ENCODE measurements around the gene KLF13. TPM values are rescaled to one million over a fixed set of nuclear protein-coding genes. Genes with fewer than 3 reads are reported as not detected.

The KLF13 gene
- total RNA-seq, 1 donor from 2014 or later = 38.7 TPM

DNA sequence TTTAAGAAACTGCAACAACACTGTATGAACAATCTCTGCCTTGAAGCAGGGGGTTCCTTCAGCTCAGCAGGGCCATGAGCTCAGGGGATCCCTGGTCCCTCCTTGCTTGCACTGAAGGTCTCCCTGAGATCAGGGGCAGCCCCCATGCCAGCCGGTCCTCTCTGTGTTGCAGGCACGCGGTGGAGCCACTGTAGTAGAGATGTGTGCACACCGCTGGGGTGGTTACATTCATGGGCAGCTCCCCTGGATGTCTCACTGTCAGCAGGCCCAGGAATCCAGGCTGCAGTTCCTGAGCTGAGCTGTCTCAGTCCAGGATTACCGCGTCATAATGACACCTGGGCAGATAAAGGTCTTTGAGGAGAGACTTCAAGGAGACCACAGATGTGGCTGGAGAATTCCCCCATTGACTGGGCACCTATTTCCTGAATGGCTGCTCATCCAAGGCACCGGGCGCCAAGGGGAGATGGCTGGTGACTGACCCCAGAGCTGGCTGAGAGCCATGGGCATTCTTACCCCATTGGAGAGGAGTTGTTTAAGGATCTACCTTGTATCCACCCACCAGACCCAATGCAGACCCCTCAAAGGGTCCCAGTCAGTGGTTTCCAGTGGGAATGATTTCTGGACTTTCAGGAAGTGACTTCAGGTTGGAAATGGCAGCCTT is 10.4 kb upstream of the KLF13 start:
- no peak for DNase-seq (ENCODE audit: low read depth)

GRCh38 chr15:31317017-31317416 is 9.6 kb upstream of the KLF13 start:
- DNase-seq (ENCODE audit: low read depth) = no peak

DNA sequence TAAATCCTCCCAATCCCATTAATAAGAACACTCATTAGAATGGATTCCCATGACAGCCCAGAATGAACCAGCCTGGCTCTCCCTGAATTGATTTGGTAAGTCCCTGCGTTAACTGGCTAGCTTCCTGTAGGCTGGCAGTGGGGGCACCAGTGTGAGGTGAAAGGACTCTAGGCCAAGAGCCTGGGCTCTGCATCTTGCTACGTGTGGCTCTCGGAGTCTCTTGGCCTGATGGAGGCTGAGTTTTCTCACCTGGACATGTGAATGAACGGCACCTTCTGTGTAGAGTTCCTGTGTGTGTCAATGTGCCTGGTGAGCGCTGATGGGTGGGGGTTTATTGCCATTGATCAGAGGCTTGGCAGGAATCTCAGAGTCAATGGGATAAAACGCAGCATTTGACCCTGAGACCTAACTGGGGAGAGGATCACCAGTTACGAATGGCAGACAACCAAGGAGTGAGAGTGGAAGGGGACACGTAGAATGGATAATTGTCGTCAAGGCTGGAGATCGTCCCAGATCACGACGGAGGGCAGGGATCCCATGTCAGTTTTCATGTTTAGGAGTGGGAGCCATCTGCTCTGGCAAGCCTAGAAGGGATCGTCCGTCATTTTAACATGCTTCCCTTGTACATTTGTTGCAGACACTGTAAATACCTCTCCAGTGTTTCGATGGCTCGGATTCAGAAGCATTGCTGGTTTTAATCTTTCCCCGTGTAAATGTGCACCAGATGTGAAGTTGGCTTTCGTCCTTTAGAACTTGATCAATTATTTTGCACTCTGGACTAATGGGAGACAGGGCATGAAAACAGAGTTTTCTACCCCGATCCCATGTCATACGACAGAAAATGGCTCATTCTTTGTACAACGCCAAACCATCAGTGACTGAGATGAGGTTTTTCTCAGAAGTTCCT is 9.0 kb upstream of the KLF13 start:
- DNase-seq (ENCODE audit: low read depth) = no peak

- no peak for DNase-seq (ENCODE audit: low read depth)
These were observed 8.2 kb upstream of the KLF13 start for GRCh38 chr15:31318429-31318828.

DNA sequence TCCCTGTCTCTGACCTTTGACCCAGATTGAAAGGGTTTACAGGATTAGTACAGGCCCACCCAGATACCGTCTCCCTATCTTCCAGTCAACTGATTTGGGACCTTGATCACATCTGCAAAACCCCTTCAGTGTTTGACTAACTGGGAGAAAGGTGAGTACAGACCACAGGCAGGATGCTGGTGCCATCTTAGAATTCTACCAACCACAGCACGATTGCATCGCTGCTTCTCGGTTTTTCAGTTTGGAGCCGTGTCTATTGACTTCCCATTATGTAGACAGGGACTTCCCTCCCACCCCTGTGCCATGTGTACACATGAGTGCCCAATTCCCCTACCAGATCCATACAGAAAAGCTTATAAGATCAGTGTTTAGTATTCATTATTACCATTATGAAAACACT is 6.6 kb upstream of the KLF13 start:
- DNase-seq (ENCODE audit: low read depth) = no peak

DNA sequence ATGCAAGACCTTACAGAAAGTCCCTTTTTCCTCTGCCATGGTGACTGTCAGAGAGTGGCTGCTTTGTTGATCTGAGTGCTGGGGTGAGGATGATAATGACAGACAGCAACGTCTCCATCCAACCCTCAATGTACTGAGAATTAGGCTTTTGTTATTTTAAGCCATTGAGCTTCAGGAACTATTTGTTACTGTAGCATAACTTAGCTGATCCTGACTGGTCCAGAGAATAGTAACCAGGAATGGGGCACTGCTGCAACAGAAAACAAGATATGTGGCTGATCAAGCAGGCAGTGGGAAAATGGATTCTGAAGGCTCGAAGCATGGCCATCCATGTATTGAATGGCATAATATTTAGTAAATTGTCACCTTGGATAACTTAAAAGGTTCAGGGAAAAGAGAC is 5.2 kb upstream of the KLF13 start:
- DNase-seq (ENCODE audit: low read depth) = no peak

GRCh38 chr15:31322504-31322903 is 4.1 kb upstream of the KLF13 start:
- no peak for DNase-seq (ENCODE audit: low read depth)

DNA sequence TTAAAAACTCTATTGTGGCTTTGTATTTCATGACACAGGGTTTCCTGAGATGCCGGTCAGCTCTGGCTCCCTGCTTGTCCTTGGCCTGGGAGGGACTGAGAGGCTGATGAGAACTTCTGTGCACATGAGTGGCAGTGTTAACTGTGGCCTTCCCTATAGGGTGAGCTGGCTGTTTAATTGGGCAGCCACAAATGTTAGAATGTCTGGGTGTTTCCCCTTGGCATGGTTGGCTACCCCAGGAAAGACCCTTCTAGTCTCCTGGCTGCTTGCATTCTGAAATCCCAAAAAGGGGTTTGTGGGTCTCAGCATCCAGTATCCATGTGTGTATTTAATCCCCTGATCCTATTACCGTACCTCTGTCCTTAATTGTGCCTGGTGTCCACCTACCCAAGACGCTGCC is 3.0 kb upstream of the KLF13 start:
- DNase-seq (ENCODE audit: low read depth) = no peak

- DNase-seq (ENCODE audit: low read depth) = no peak
These were observed 2.4 kb upstream of the KLF13 start for GRCh38 chr15:31324186-31324585.

DNA sequence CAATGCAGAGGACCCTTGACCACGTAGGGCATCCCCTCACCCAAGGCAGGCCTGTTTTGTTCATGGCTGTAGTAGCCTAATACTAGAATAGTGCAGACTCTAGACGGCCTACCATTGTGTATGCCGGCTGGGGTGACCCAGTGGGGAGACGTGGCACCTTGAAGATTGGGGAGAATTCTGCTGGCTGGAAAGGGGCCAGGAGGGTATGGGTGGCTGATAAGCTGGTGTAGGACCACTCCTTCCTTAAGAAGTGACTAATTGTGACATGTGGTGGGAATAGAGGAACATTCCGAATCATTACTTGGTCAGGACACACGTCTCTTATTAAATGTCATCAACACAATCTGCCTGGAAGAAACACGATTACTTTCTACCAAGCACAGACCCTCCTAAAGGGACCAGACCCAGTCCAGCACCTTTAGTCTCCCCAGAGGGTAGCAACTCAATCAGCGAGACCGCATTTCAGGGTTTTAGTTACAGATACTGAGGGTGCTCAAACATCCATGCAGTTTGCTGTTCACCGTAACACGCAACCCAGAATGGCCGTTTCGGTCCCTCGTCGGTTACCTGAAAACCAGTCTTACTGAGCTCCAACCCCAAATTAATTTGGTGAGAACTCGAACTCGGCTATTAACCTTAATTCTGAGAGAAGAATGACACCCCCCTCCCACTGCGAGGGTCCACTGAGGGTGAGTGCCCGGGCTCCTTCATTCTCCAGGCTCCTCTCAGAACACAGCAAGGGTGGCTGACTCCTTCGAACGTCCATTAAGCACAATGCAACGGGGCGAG is 1.6 kb upstream of the KLF13 start:
- no peak for DNase-seq (ENCODE audit: low read depth)

DNA sequence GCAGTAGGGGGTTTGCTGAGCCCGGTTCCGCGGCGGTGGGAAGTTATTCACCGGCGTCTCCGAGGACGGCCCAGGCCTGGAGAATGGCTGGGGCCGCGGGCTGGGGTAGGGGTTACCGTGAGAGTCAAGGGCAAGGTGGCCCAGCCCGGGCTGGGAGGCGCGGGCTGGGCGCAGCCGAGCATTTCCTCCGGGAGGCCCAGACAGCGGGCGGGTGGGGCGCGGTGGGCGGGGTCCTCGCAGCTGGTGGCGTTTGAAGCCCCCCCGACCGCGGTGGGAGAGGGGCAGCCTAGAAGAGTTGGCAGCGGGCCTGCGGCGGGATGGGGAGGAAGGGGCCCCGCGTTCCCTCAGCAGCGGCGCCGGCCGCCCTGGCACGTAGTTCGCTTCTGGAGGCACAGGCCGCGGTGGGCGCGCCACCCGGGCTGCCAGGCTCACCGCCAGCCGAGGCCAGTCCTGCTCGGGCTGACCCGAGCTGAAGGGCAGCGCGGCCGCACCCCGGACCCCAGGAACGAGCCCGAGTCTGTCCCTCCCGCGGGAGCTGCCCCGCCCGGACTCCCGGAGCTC is 960 bp upstream of the KLF13 start:
- DNase-seq (ENCODE audit: low read depth) = no peak

- no peak for DNase-seq (ENCODE audit: low read depth)
These were observed 437 bp downstream of the KLF13 start for GRCh38 chr15:31326875-31327668.

- DNase-seq (ENCODE audit: low read depth) = no peak
These were observed 1.2 kb downstream of the KLF13 start for GRCh38 chr15:31327669-31328427.

- no peak for DNase-seq (ENCODE audit: low read depth)
These were observed 1.9 kb downstream of the KLF13 start for GRCh38 chr15:31328428-31328968.

DNA sequence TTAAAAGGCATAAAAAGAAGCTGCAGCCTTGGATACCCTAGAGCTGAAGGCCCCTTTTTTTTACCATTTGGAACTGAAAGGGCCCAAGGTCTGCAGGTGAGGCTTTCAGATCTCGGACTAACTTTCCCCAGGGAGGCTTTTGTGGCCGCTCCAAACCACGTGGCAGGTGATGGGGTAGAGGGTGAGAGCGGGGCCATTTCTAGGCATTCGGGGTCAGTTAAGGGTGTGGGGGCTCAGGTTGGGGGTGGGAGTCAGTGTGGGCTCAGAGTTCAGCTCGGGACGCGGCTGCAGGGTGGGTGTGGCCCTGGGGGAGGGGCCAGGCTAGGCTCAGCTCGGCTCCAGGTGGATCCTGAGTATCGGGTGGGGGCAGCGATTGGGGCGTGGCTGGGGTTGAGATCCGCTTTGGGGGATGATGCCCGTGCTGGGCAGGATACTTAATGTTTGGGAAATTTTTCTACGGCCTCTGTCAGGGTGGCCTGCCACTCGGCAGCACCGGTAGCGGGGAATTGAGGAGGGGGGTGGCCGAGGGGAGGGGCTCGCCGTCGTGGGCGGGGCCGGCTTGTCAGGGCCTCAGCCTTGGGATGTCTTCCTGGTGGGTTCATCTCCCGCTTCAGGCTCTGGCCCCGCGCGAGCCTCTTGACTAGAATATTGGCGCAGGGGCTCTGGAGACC is 2.5 kb downstream of the KLF13 start:
- DNase-seq (ENCODE audit: low read depth) = no peak

DNA sequence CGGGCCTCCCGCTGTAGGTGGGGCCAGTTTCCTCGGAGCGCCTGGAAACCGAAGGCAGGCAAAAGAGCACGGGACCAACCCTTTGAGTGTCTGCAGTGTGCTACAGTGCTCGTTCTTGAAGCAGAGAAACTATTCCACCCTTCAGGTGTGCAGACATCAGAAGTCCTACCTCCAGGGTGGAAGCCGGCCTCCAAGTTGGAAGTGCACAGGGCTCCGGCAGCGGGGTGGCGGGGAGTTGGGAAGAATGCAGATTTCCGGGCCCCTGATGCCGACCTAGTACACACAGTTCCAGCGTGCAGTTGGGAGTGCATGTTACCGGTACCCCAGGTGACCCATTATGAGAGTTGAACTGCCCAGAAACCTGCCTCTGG is 3.0 kb downstream of the KLF13 start:
- no peak for DNase-seq (ENCODE audit: low read depth)

- no peak for DNase-seq (ENCODE audit: low read depth)
These were observed 3.6 kb downstream of the KLF13 start for GRCh38 chr15:31330111-31330785.

DNA sequence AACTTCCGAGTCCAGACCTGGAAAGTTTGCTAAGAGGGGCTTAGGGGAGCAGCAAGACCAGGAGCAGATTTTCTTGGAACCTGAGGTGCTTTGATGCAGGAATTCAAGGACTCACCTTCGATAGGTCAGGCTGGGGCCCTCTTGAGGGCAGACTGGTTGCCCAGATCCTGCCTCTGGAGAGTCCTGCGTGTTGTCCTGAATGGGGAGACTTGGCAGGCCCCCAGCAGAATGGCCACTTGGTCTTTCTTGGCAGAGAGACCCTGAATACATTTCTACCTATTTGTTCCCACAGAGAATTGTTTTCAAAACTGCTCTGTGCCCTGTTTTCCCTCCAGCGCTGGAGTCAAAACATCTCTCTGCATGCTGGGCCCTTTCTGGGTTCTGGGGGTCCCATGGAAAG is 4.2 kb downstream of the KLF13 start:
- no peak for DNase-seq (ENCODE audit: low read depth)

GRCh38 chr15:31331389-31331788 is 4.8 kb downstream of the KLF13 start:
- DNase-seq (ENCODE audit: low read depth) = no peak
